ENCODE measurements around the gene EPSTI1. TPM values are rescaled to one million over a fixed set of nuclear protein-coding genes. Genes with fewer than 3 reads are reported as not detected.
A peak's percentile ranks its signal among the peaks of the same experiment; 100 is the strongest.

The EPSTI1 gene
- total RNA-seq, 1 donor from 2014 or later, result not detected

- Mint-ChIP-seq H3K27ac (ENCODE audit: unreplicated experiment) (no peak overlapping the region), H3K4me3 (no peak overlapping the region)
These were observed 116.4 kb downstream of the EPSTI1 start for GRCh38 chr13:42875475-42876269.

GRCh38 chr13:42874221-42874620 lies 117.8 kb downstream of the EPSTI1 start:
- Mint-ChIP-seq H3K9me3 (no peaks in the 10 kb centered on the region), H3K27me3 (ENCODE audit: low read depth) (peaks cover 58% of the 10 kb centered on the region), H3K4me3 (no peak overlapping the region), H3K36me3 (ENCODE audit: low read depth) (no peaks in the 10 kb centered on the region), H3K4me1 (peaks cover 17% of the 10 kb centered on the region), H3K27ac (ENCODE audit: unreplicated experiment) (no peak overlapping the region)
- no peak for DNase-seq (ENCODE audit: low read depth, low spot score)
- no peak for TF ChIP-seq CTCF (conservative IDR thresholded peaks at IDR 0.05)

More at GRCh38 chr13:42875475-42876269, 116.4 kb downstream of the EPSTI1 start:
- Mint-ChIP-seq H3K27me3 (ENCODE audit: low read depth) (peaks cover 52% of the 10 kb centered on the region), H3K9me3 (no peaks in the 10 kb centered on the region), H3K36me3 (ENCODE audit: low read depth) (no peaks in the 10 kb centered on the region), H3K4me1 (peaks cover 24% of the 10 kb centered on the region)
- peak; percentile 46 for TF ChIP-seq CTCF (conservative IDR thresholded peaks at IDR 0.05)
- DNase-seq (ENCODE audit: low read depth, low spot score), result peak; percentile 8

- no peak overlapping the region for H3K4me3 Mint-ChIP-seq
- no peak overlapping the region for H3K27ac Mint-ChIP-seq (ENCODE audit: unreplicated experiment)
- peaks cover 17% of the 10 kb centered on the region for H3K4me1 Mint-ChIP-seq
- no peak for DNase-seq (ENCODE audit: low read depth, low spot score)
- H3K9me3 Mint-ChIP-seq, result no peaks in the 10 kb centered on the region
- peaks cover 62% of the 10 kb centered on the region for H3K27me3 Mint-ChIP-seq (ENCODE audit: low read depth)
- TF ChIP-seq CTCF (conservative IDR thresholded peaks at IDR 0.05), result no peak
- H3K36me3 Mint-ChIP-seq (ENCODE audit: low read depth), result no peaks in the 10 kb centered on the region
These were observed 119.0 kb downstream of the EPSTI1 start for GRCh38 chr13:42873081-42873480.

- no peak for TF ChIP-seq CTCF (conservative IDR thresholded peaks at IDR 0.05)
These were observed 124.8 kb downstream of the EPSTI1 start for GRCh38 chr13:42867232-42867631.

GRCh38 chr13:42865768-42866102 lies 126.3 kb downstream of the EPSTI1 start:
- Mint-ChIP-seq H3K9me3 (peaks cover 2% of the 10 kb centered on the region), H3K27ac (ENCODE audit: unreplicated experiment) (no peak overlapping the region), H3K4me1 (no peaks in the 10 kb centered on the region), H3K27me3 (ENCODE audit: low read depth) (peaks cover 27% of the 10 kb centered on the region), H3K36me3 (ENCODE audit: low read depth) (no peaks in the 10 kb centered on the region), H3K4me3 (no peak overlapping the region)
- DNase-seq (ENCODE audit: low read depth, low spot score), result no peak
- TF ChIP-seq CTCF (conservative IDR thresholded peaks at IDR 0.05), result no peak

More at GRCh38 chr13:42867232-42867631, 124.8 kb downstream of the EPSTI1 start:
- H3K9me3 Mint-ChIP-seq, result peaks cover 2% of the 10 kb centered on the region
- no peaks in the 10 kb centered on the region for H3K4me1 Mint-ChIP-seq
- peaks cover 42% of the 10 kb centered on the region for H3K27me3 Mint-ChIP-seq (ENCODE audit: low read depth)
- no peak for DNase-seq (ENCODE audit: low read depth, low spot score)
- H3K4me3 Mint-ChIP-seq, result no peak overlapping the region
- H3K36me3 Mint-ChIP-seq (ENCODE audit: low read depth), result no peaks in the 10 kb centered on the region
- no peak overlapping the region for H3K27ac Mint-ChIP-seq (ENCODE audit: unreplicated experiment)
